ENCODE measurements around the gene GMDS. TPM values are rescaled to one million over a fixed set of nuclear protein-coding genes. Genes with fewer than 3 reads are reported as not detected.

GMDS gene
- total RNA-seq, 1 experiment from 2014 or later = 35.0 TPM

GRCh38 chr6:2029952-2030351 is 215.5 kb downstream of the GMDS start:
- Mint-ChIP-seq H3K36me3 (no peaks in the 10 kb centered on the region), H3K4me3 (no peak overlapping the region), H3K4me1 (peaks cover 50% of the 10 kb centered on the region), H3K27me3 (ENCODE audit: low read depth) (no peaks in the 10 kb centered on the region), H3K27ac (0 out of 2 replicates have a peak overlapping the region, but pooled peaks have one; percentile 63), H3K9me3 (no peaks in the 10 kb centered on the region)
- TF ChIP-seq RORB (CRISPR knock-in tag; IDR thresholded peaks at IDR 0.05) (no peak), SOX15 (CRISPR knock-in tag; IDR thresholded peaks at IDR 0.05) (no peak)
- ChIA-PET CTCF (no interaction called here), POLR2A (no interaction called here)
- ATAC-seq (no peak), DNase-seq (ENCODE audit: low spot score) (no peak)

DNA sequence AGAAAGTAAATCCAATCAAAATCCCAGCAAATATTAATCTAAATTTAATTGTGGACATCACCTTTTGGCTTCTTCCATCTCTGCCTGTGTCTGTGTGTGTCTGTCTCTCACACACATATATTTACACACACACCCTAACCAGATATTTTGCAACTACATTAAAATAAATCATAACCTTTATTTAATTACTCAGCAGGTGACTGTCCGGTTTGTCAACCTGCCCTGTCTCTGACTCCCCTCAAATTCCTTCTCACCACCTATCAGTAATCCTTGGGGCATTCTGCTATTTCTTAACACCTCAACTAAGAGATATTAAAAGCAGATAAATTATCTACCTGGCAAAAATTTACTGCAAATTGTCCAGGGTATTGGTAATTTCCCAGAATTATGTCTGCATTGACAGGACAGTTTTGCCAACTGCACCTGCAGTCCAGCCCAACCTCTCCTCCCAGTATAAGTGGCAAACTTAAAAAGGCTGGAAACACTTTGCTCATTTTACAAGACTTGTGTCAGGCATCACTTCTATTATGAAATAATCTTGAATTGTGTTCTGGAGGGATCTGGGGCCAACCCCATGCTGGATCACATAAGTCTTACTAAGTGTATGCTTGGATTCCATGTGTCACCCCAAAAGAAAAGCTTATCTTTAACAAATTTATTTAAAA is 216.1 kb downstream of the GMDS start:
- DNase-seq (ENCODE audit: low spot score) = no peak
- no peak overlapping the region for H3K4me3 Mint-ChIP-seq
- H3K36me3 Mint-ChIP-seq = no peaks in the 10 kb centered on the region
- ChIA-PET POLR2A (no interaction called here), CTCF (no interaction called here)
- H3K4me1 Mint-ChIP-seq = peaks cover 50% of the 10 kb centered on the region
- no peak for ATAC-seq
- no peaks in the 10 kb centered on the region for H3K27me3 Mint-ChIP-seq (ENCODE audit: low read depth)
- H3K27ac Mint-ChIP-seq = no peak overlapping the region
- H3K9me3 Mint-ChIP-seq = no peaks in the 10 kb centered on the region
- no peak for TF ChIP-seq AFF4 (CRISPR knock-in tag; IDR thresholded peaks at IDR 0.05; ENCODE audit: borderline replicate concordance)
- TF ChIP-seq, protein P1, sequence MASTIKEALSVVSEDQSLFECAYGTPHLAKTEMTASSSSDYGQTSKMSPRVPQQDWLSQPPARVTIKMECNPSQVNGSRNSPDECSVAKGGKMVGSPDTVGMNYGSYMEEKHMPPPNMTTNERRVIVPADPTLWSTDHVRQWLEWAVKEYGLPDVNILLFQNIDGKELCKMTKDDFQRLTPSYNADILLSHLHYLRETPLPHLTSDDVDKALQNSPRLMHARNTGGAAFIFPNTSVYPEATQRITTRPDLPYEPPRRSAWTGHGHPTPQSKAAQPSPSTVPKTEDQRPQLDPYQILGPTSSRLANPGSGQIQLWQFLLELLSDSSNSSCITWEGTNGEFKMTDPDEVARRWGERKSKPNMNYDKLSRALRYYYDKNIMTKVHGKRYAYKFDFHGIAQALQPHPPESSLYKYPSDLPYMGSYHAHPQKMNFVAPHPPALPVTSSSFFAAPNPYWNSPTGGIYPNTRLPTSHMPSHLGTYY (CRISPR knock-in tag; IDR thresholded peaks at IDR 0.05) = no peak
- TF ChIP-seq, protein P2, sequence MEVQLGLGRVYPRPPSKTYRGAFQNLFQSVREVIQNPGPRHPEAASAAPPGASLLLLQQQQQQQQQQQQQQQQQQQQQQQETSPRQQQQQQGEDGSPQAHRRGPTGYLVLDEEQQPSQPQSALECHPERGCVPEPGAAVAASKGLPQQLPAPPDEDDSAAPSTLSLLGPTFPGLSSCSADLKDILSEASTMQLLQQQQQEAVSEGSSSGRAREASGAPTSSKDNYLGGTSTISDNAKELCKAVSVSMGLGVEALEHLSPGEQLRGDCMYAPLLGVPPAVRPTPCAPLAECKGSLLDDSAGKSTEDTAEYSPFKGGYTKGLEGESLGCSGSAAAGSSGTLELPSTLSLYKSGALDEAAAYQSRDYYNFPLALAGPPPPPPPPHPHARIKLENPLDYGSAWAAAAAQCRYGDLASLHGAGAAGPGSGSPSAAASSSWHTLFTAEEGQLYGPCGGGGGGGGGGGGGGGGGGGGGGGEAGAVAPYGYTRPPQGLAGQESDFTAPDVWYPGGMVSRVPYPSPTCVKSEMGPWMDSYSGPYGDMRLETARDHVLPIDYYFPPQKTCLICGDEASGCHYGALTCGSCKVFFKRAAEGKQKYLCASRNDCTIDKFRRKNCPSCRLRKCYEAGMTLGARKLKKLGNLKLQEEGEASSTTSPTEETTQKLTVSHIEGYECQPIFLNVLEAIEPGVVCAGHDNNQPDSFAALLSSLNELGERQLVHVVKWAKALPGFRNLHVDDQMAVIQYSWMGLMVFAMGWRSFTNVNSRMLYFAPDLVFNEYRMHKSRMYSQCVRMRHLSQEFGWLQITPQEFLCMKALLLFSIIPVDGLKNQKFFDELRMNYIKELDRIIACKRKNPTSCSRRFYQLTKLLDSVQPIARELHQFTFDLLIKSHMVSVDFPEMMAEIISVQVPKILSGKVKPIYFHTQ (CRISPR knock-in tag; IDR thresholded peaks at IDR 0.05) = no peak
- TF ChIP-seq, protein P3, sequence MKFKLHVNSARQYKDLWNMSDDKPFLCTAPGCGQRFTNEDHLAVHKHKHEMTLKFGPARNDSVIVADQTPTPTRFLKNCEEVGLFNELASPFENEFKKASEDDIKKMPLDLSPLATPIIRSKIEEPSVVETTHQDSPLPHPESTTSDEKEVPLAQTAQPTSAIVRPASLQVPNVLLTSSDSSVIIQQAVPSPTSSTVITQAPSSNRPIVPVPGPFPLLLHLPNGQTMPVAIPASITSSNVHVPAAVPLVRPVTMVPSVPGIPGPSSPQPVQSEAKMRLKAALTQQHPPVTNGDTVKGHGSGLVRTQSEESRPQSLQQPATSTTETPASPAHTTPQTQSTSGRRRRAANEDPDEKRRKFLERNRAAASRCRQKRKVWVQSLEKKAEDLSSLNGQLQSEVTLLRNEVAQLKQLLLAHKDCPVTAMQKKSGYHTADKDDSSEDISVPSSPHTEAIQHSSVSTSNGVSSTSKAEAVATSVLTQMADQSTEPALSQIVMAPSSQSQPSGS (CRISPR knock-in tag; IDR thresholded peaks at IDR 0.05; ENCODE audit: borderline replicate concordance, low read depth) = no peak
- no peak for TF ChIP-seq NR1H2 (CRISPR knock-in tag; IDR thresholded peaks at IDR 0.05)
- no peak for TF ChIP-seq ZNF121 (CRISPR knock-in tag; IDR thresholded peaks at IDR 0.05)
- TF ChIP-seq NFYB (CRISPR knock-in tag; conservative IDR thresholded peaks at IDR 0.05; ENCODE audit: low read depth) = no peak
- no peak for TF ChIP-seq SP1 (CRISPR knock-in tag; conservative IDR thresholded peaks at IDR 0.05)
- TF ChIP-seq STAT6 (CRISPR knock-in tag; conservative IDR thresholded peaks at IDR 0.05; ENCODE audit: low read depth) = no peak
- TF ChIP-seq ATF1 (CRISPR knock-in tag; IDR thresholded peaks at IDR 0.05) = no peak
- no peak for TF ChIP-seq NFE2L1 (CRISPR knock-in tag; IDR thresholded peaks at IDR 0.05)
- no peak for TF ChIP-seq IRF1 (CRISPR knock-in tag; IDR thresholded peaks at IDR 0.05)
- no peak for TF ChIP-seq MXD4 (CRISPR knock-in tag; IDR thresholded peaks at IDR 0.05; ENCODE audit: borderline replicate concordance)
- TF ChIP-seq HMGA2 (CRISPR knock-in tag; IDR thresholded peaks at IDR 0.05) = no peak
- TF ChIP-seq KAT7 (CRISPR knock-in tag; IDR thresholded peaks at IDR 0.05; ENCODE audit: borderline replicate concordance) = no peak
- TF ChIP-seq ZNF281 (CRISPR knock-in tag; IDR thresholded peaks at IDR 0.05) = no peak
- TF ChIP-seq SMAD4 (CRISPR knock-in tag; IDR thresholded peaks at IDR 0.05) = no peak

Data from WTC11 (cell line).